Jurkat, Clone E6-1 (cell line): Measurements from ENCODE around the gene LRRC52. TPM values are rescaled to one million over a fixed set of nuclear protein-coding genes. Genes with fewer than 3 reads are reported as not detected.
A peak's percentile ranks its signal among the peaks of the same experiment; 100 is the strongest.

Experiments
- DNase-seq: peaks from one replicate; pipeline ENCODE4 v3.0.0-alpha.2; 2011; ENCODE audit warnings: low read depth, low spot score
- H3K4me3 ChIP-seq: 2 replicates; pipeline ENCODE4 v1.5.1; 2011; ENCODE audit warnings: mild to moderate bottlenecking, low read length, control low read depth, moderate library complexity
- polyA plus RNA-seq: library from polyadenylated mRNA; unstranded; fragments of >200 nt; gene quantifications from one replicate; pipeline ENCODE4 v1.2.1, GENCODE V29; 2012; ENCODE audit warnings: missing spikeins; ENCODE audit not compliant: insufficient read length, insufficient read depth

The LRRC52 gene
- not detected for polyA plus RNA-seq

DNA sequence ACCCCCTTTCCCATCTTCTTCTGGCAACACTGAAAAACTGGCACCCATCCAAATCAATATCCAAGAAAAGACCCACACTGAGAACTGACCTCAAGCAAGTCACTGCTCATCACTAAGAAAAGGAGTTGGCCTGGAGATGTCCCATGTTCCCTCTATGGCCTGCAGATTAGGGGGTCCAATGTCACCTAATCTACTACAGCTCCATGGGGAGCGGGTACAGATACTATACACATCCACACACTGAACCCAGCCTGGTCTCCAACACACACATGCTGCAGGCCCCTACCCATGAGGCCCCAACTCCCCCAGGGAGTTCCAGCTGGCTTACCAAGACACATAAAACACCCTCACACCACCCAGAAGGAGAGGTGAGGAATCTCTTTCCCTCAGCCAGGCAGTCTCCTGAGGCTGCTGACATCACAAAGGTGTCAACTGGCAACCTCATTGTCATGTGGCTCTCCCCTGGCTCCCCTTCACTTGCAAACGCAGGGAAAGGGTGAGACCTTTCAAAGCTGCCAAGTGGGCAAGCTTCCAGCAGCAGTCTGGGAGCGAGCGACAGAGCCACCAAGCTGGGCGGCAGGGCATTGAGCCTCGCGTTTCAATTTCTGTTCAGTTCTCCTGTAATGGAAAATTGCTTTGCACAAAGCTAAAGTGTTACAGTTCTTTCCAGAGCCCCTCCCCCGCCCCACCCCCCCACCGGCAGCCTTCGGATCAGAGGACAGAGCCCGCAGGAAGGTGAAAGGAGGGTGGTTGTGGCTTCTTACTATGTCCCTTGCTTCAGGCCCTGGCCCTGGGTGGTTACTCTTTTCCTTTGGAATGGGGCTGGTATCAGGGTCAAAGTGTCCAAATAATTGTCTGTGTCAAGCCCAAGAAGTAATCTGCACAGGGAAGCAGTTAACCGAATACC lies at the start of gene LRRC52:
TSS of gene LRRC52 (plus strand) at position 469 of the 907 bp plus-strand sequence. CDS start at position 766, 297 bp downstream.
- no peak for DNase-seq

DNA sequence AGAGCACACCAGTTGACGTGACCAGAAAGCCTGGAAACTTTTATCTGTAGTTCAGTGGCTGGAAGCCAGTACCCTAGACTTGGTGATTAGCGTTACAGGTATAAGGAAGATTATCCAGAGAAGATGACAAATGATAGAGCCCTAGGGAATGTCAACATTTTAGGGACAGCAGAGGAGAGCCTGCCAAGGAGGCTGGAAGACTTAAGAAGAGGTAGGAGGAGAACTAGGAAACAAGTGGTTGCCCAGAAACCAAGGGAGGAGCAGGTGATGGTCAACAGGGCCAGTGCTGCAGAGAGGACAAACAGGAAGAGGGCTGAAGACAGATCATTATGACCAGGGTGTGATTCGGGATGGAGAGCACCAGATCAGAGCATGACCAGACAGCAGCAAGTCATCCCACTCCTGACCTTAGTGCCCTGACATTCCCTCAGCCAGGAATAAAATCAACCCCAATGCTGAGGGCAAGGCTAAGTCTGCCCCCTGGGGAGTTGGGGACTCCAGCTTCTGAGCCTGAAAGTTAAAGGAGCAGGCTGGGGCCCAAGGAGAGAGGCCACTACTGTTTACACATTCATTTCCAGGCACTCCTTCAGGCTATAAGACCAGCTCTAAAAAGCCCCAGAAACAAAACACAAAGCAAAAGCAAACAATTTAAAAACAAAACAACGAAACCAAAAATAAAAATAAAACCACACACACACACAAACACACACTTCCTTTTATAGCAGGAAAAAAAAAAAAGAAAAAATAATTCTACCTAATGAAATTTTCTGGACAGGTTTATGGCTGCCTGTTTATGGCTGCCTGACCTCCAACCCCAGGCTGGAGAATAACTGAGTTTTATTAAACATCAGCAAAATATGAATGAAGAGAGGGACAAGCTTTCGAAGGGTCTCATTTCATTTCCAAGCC lies 48.6 kb upstream of the LRRC52 start:
- DNase-seq, result no peak
- H3K4me3 ChIP-seq, result no peak overlapping the region

More for the DNA sequence above, at the start of gene LRRC52:
- H3K4me3 ChIP-seq, result no peak within 1 kb of the TSS

- DNase-seq, result no peak
- no peak overlapping the region for H3K4me3 ChIP-seq
Measured at GRCh38 chr1:165495858-165496205, 48.0 kb upstream of the LRRC52 start.

- DNase-seq, result no peak
- no peak overlapping the region for H3K4me3 ChIP-seq
Measured at GRCh38 chr1:165496501-165496900, 47.3 kb upstream of the LRRC52 start.

GRCh38 chr1:165497069-165498013 lies 46.5 kb upstream of the LRRC52 start:
- H3K4me3 ChIP-seq, result no peak overlapping the region
- no peak for DNase-seq

- no peak for DNase-seq
- no peak overlapping the region for H3K4me3 ChIP-seq
Measured at GRCh38 chr1:165501330-165501969, 42.4 kb upstream of the LRRC52 start.

- no peak for DNase-seq
Measured at GRCh38 chr1:165501970-165502348, 41.8 kb upstream of the LRRC52 start.

DNA sequence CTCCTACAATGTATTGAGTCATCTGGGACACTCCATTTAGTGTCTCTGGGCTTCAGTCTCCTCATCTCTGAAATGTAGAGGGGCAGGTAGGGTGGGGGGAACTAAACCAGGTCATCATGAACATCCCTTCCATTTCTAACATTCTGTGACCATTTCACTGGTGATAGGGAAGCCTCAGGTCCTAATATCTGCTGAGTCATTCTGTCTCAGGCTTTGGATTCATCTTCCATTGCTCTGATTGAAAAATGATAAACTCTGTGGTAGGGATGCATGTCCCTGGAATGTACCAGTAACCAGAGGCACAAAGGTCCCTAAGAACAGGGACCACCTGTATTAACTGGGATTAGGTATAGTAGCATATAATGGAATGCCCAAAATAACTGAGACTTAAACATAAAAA lies 36.2 kb upstream of the LRRC52 start:
- H3K4me3 ChIP-seq, result no peak overlapping the region
- DNase-seq, result no peak

More at GRCh38 chr1:165501970-165502348, 41.8 kb upstream of the LRRC52 start:
- H3K4me3 ChIP-seq, result no peak overlapping the region

DNA sequence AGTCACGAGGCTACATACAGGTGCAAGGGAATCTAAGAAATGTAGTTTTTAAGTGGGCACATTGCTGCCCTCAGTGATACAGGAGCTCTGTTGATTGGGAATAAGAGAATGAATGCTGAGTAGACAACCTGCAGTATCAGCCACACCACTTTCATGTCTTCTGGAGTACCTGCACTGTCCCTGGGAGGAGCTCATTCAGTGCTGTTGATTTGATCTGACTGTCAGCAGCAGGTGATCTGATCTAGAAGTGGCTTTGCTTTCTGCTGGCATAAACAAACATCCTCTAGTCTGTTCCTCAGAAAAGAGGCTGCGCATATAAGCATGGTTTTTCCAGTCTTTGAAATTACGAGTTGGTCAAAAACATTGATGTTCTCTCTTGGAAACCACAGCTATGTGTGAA lies 35.5 kb upstream of the LRRC52 start:
- no peak for DNase-seq
- no peak overlapping the region for H3K4me3 ChIP-seq

- no peak overlapping the region for H3K4me3 ChIP-seq
- no peak for DNase-seq
Measured at GRCh38 chr1:165512816-165513215, 31.0 kb upstream of the LRRC52 start.

- DNase-seq, result no peak
- H3K4me3 ChIP-seq, result no peak overlapping the region
Measured at GRCh38 chr1:165516469-165516868, 27.3 kb upstream of the LRRC52 start.

DNA sequence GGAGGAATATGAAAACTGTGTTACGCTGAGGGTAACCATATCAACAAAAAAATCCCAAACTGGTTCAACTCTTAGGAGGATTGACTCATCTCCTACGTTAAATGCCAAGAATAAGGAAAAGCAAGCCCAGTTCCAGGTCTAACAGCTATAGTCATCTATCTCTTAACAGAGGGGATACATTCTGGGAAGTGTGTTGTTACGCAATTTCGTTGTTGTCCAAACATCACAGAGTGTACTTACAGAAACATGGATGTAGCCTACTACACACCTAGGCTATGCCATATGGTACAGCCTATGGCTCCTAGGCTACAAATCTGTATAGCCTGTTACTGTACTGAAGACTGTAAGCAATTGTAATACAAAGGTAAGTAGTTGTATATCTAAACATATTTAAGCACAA lies 23.2 kb upstream of the LRRC52 start:
- no peak overlapping the region for H3K4me3 ChIP-seq
- DNase-seq, result no peak

- DNase-seq, result no peak
- no peak overlapping the region for H3K4me3 ChIP-seq
Measured at GRCh38 chr1:165524639-165525285, 19.0 kb upstream of the LRRC52 start.

DNA sequence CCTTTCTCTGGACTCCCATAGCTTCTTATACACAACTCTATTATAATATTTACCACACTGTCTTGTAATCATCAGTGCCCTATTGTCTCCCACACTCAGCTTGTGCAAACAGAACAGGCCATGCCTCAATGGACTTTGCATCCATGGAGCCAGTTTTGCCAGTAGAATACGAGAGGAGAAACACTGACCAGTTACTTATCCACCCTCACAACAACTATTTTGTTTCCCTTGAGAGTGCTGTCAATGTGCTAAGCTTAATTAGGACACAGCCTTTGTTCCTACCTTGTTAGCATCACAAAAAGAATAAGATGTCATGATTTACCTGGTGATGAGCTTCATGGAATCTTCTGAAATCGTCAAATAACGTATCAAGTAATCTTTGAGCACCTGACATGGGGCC lies 18.1 kb upstream of the LRRC52 start:
- no peak for DNase-seq
- no peak overlapping the region for H3K4me3 ChIP-seq

- peak; percentile 32 for DNase-seq
- no peak overlapping the region for H3K4me3 ChIP-seq
Measured at GRCh38 chr1:165527251-165528007, 16.4 kb upstream of the LRRC52 start.

DNA sequence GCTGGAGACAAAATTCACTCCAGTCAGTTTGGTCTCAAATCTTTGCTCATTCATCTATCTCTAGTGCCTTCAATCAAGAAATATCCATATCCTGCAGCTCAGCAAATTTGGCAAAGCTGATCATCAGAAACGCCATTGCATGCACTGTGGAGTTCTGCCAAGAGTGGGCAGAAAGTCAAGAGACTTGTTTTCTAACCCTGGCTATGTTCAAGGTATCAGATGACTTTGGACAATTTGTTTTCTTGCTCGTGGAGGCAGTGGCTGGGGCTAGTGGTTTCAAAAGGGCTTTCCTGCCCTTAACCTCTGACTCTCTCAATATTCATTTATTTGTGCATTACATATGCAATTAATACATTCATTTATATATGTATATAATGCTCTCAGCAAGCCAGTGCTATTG lies 12.8 kb upstream of the LRRC52 start:
- DNase-seq, result no peak
- no peak overlapping the region for H3K4me3 ChIP-seq

GRCh38 chr1:165532053-165532452 lies 11.7 kb upstream of the LRRC52 start:
- no peak for DNase-seq
- no peak overlapping the region for H3K4me3 ChIP-seq
